Measurements from ENCODE around the gene SUB1.

SUB1 gene

GRCh38 chr5:32642276-32643002 lies 57.1 kb downstream of the SUB1 start:
- no peak for DNase-seq (ENCODE audit: low read depth, low spot score)

GRCh38 chr5:32645246-32645645 lies 59.9 kb downstream of the SUB1 start:
- no peak for DNase-seq (ENCODE audit: low read depth, low spot score)

GRCh38 chr5:32646061-32646969 lies 61.0 kb downstream of the SUB1 start:
- DNase-seq (ENCODE audit: low read depth, low spot score) = no peak

GRCh38 chr5:32651088-32651487 lies 65.7 kb downstream of the SUB1 start:
- no peak for DNase-seq (ENCODE audit: low read depth, low spot score)

GRCh38 chr5:32651638-32652037 lies 66.3 kb downstream of the SUB1 start:
- no peak for DNase-seq (ENCODE audit: low read depth, low spot score)

Measured in activated naive CD8-positive, alpha-beta T cell treated with anti-CD3 and anti-CD28 coated beads, Interleukin-2, amount 50 U/mL, for 16 hours (primary cell).